GM19099 (cell line): ENCODE results near the gene NCKAP5.

Experiments used
- POLR2A ChIP-seq: IDR thresholded peaks from 3 replicates; pipeline ENCODE4 v1.6.1; 2011; ENCODE audit warnings: low read depth; ENCODE audit not compliant: insufficient read length; ENCODE audit errors: extremely low read depth

NCKAP5 gene

GRCh38 chr2:132884705-132885104, 683.6 kb downstream of the NCKAP5 start:
- TF ChIP-seq POLR2A = no peak

- no peak for TF ChIP-seq POLR2A
These were observed 684.0 kb downstream of the NCKAP5 start for GRCh38 chr2:132884292-132884691.

- TF ChIP-seq POLR2A = no peak
These were observed 684.8 kb downstream of the NCKAP5 start for GRCh38 chr2:132883430-132883829.

GRCh38 chr2:132881546-132881945, 686.7 kb downstream of the NCKAP5 start:
- no peak for TF ChIP-seq POLR2A

- no peak for TF ChIP-seq POLR2A
These were observed 690.3 kb downstream of the NCKAP5 start for GRCh38 chr2:132877923-132878322.

- TF ChIP-seq POLR2A = no peak
These were observed 691.4 kb downstream of the NCKAP5 start for GRCh38 chr2:132876745-132877391.

GRCh38 chr2:132875193-132875592, 693.1 kb downstream of the NCKAP5 start:
- TF ChIP-seq POLR2A = no peak

GRCh38 chr2:132873738-132874137, 694.5 kb downstream of the NCKAP5 start:
- TF ChIP-seq POLR2A = no peak

- TF ChIP-seq POLR2A = no peak
These were observed 696.4 kb downstream of the NCKAP5 start for GRCh38 chr2:132871831-132872230.

- no peak for TF ChIP-seq POLR2A
These were observed 704.3 kb downstream of the NCKAP5 start for GRCh38 chr2:132863961-132864360.

GRCh38 chr2:132860220-132860619, 708.0 kb downstream of the NCKAP5 start:
- no peak for TF ChIP-seq POLR2A

GRCh38 chr2:132859590-132859989, 708.7 kb downstream of the NCKAP5 start:
- no peak for TF ChIP-seq POLR2A

GRCh38 chr2:132857319-132857718, 710.9 kb downstream of the NCKAP5 start:
- TF ChIP-seq POLR2A = no peak

- no peak for TF ChIP-seq POLR2A
These were observed 717.6 kb downstream of the NCKAP5 start for GRCh38 chr2:132850688-132851087.

GRCh38 chr2:132849118-132849517, 719.1 kb downstream of the NCKAP5 start:
- TF ChIP-seq POLR2A = no peak

GRCh38 chr2:132845339-132845738, 722.9 kb downstream of the NCKAP5 start:
- TF ChIP-seq POLR2A = no peak

- no peak for TF ChIP-seq POLR2A
These were observed 723.7 kb downstream of the NCKAP5 start for GRCh38 chr2:132844585-132844984.
